SK-MEL-5 (cell line): ENCODE measurements around the gene VIP. TPM values are rescaled to one million over a fixed set of nuclear protein-coding genes. Genes with fewer than 3 reads are reported as not detected.
"Not testable (repeated sequence)": the region's sequence is repeated elsewhere in the genome, so short reads cannot be mapped to it uniquely, and the experiment has no call there.

ENCODE experiments used
- DNase-seq: peaks from one replicate; pipeline ENCODE4 v3.0.0-alpha.2; 2016; ENCODE audit warnings: low read depth, low spot score
- in situ Hi-C: cut with HindIII; loops from 2 replicates; pipeline ENCODE4 v1.10.0; 2016; ENCODE audit warnings: low sequenced_read_pairs, high pct_unique_total_duplicates, low pct_unique_long_range_greater_than_20kb
- polyA plus RNA-seq, 2 experiments: library from polyadenylated mRNA; depleted of rRNA; stranded (reverse); fragments of >200 nt; gene quantifications; 2 replicates each; pipeline ENCODE4 v1.2.3, GENCODE V29; 2015
- total RNA-seq: library from RNA; depleted of rRNA; stranded (reverse); fragments of >200 nt; shearing (Covaris generic); gene quantifications from 2 replicates; pipeline ENCODE4 v1.2.3, GENCODE V29; 2014; rRNA removed

VIP gene
- total RNA-seq, result 0.16 TPM in 1 of 2 replicates, not detected in the other
- polyA plus RNA-seq (2015; cell fraction: cytosol; rRNA removed), result 0.12 TPM in 1 of 2 replicates, not detected in the other
- not detected in 2 replicates for polyA plus RNA-seq (2015; cell fraction: nucleus; rRNA removed)

DNA sequence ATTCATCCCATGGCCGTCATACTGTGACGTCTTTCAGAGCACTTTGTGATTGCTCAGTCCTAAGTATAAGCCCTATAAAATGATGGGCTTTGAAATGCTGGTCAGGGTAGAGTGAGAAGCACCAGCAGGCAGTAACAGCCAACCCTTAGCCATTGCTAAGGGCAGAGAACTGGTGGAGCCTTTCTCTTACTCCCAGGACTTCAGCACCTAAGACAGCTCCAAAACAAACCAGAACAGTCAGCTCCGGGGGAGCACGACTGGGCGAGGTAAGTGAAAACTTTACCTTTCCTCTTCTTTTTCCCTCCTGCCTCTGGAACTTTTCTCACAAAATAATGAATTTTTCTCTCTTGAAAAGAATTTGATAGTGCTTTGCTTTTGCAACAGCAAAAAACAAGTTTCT lies at the start of gene VIP:
VIP (plus strand) TSS at position 104 of the 400 bp plus-strand sequence. CDS start 1,381 bp downstream, outside the sequence.
- DNase-seq, result peak; percentile 67
- in situ Hi-C loops, result no loop called here

DNA sequence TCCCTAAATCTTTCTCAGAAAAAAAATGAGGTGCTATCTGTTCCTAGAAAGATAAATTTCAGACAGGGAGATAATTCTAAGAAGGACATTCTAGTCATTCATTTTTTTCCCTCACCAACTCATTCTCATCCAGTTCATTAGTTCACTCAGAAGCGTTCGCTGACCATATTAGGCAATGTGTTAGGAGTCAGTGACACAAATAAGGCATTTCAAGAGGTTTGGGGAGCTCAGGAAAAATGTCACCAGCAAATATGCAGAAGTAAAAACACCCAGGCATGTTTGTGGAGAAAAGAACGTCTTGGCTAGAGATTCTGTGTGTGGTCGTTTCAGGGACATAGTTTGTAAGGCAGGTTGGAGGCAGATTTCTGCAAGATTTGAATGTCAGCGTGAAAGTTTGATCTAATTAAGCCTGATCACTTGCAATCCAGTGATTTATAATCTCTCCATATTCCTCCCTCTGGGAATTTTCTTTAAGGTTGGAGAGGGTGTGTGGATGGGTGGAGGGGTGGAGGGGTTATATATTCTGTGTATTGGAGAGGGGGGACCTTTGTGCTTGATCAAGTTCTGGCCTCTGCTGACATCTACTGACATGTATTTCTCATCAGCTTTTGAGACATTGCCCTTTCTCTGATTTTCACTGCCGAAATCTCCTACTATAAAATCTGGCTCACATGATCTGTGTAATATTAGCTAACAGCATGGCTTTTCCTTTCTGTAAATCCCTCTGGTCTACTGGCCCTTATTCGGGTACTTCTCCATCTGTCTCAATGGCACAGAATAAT lies 49.3 kb upstream of the VIP start:
- in situ Hi-C loops, result no loop called here
- DNase-seq, result peak; percentile 35

DNA sequence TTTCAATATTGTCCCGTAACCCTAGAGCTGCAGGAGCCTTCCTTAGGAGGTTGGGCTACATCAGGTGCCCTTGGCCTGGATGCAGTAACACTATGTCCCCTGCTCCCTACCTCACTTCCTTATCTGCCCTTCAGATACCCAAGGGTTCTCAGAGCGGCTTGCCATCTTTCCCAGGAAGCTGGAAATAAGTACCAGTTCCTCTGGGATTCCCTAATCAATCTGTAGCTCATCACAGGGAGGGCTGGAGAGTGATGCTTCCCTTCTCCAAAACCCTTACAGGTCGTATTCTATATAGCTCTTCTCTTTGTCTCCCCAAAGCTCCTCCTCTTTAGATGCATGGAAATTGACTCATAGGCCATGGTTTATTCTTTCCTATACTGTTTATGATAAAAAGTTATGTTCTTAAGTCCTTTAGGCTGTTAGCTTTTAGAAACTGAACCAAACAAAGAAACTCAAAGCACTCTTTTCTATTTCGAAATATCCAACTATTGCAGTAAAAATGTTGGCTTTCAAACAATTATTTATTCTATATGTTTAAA lies 48.7 kb upstream of the VIP start:
- in situ Hi-C loops, result no loop called here
- DNase-seq, result no peak

DNA sequence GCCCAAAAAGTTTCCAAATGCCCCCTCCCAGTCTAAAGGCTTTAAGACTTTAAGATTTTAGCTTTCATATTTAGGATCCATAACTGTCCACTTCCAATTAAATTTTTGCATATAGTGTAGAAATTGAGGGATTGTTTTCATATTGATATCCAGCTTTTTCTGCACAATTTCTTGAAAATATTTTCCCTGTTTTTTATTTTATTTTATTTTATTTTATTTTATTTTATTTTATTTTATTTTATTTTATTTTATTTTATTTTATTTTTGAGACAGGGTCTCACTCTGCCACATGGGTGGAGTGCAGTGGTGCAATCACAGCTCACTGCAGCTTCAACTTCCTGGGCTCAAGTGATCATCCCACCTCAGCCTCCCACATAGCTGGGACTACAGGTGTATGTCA lies 46.8 kb upstream of the VIP start:
- DNase-seq, in situ Hi-C loops: not testable (repeated sequence)

DNA sequence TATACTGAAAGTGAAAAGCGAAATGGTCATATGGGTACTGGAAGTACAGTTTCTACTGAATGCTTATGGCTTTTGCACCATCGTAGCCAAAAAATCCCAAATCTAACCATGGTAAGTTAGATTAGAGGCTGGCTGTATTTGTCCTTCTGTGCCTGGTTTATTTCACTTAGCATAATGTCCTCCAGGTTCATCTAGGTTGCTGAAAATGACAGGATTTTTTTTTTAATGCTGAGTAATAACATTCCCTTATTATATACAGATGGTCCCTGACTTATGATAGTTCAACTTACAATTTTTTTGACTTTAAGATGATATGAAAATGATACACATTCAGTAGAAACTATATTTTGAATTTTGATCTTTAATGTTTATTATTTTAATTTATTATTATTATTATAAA lies 45.3 kb upstream of the VIP start:
- in situ Hi-C loops, result no loop called here
- DNase-seq, result no peak

DNA sequence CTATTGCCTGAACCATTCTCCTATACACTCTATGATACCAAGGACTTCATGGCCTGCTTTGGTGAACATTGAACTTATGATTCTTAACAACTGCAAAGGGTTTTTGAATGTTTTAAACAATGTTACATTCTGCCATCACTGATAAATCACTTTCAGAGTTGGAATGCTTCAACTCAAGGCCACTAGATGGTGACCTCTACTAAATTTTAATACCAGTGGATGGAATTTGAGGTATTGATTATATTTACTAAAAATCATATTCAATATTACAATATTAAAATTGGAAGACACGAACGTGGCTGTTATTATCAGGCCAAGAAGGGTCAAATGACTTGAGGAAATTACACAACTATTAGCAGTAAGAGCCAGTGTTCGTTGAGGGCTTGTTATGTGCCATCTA lies 34.3 kb upstream of the VIP start:
- in situ Hi-C loops, result no loop called here

DNA sequence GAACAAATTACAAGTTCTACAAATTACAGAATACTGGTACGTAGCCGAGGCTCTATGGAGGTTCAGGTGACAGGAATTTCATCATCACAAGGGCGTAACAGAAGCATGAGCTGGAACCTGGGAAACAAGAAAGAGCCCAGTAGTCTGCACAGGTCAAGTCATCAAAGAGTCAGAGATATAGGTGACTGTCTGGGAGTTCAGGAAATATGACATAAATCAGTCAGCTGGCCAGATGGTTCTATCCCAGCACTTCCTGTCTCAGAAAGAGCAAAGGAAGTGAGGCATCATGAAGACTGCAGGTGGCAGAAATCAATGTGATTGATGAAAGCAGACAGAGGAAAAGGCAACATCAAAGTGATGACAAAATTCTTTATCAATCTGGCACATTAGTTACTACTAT lies 29.6 kb upstream of the VIP start:
- no peak for DNase-seq
- in situ Hi-C loops, result no loop called here

More for the DNA sequence above, 34.3 kb upstream of the VIP start:
- peak; percentile 21 for DNase-seq

DNA sequence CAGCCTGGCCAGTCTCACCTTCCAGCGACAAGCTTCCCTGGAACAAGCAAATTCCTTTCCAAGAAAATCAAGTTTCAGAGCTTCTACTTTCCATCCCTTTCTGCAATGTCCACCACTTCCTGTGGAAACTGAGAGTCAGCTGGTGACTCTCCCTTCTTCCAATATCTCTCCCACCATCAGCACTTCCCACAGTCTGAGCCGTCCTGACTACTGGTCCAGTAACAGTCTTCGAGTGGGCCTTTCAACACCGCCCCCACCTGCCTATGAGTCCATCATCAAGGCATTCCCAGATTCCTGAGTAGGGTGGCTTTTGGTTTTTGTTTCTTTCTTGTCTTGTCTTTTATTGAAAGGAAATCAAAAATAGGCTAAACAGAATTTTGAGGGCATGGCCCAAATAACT lies 28.6 kb upstream of the VIP start:
- in situ Hi-C loops, result no loop called here
- DNase-seq, result no peak

DNA sequence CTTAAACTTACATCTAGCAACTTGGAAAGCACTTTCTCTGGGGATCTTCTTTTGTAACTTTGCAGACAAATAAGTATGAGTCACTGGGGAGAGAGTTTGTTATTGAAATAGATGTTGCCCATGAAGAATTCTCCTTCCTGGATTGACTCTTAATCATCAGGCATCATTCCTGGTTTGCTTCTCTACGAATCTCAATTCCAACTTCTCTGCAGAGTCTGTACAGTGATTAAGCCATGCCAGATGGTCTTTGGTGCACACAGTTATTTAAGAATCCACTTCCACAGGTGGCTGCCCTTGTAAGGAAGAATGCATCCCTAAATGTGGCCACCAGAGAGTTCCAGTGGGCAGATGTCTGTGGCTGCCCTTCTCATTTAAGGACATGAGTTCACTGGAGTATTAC lies 27.2 kb upstream of the VIP start:
- in situ Hi-C loops, result no loop called here
- no peak for DNase-seq

DNA sequence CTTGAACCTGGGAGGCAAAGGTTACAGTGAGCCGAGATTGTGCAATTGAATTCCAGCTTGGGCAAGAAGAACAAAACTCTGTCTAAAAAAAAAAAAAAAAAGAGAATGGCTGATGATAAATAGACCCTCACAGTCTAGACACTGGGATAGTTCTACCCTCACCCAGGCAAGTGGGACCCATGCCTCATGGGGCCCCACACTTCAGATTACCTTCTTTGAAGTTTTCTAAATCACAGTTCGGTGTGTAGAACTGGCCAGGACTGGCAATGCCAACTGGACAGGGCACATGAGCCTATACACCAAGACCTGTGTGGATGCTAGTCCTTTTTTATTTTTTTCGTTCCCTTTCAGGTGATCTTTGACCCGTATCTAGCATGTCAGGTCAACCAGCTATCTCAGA lies 24.3 kb upstream of the VIP start:
- DNase-seq, result no peak
- in situ Hi-C loops, result no loop called here

DNA sequence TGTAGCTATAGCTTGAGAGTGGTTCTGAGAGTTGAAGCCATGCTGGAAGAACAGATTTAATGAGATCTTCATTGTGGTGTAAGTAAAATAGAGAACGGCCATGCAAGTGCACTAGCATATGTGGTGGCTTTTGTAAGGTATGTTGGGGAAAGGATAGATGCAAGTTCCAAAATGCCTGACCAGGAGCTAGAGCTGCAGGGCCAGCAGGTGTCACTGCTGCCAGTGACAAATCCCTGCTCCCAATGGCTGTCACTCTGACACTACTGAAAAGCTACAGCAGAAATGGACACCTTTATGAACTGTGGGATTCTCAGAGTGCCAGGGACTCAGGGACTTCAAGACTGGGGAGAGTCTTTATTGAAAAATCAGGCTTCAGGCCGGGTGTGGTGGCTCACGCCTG lies 23.1 kb upstream of the VIP start:
- no peak for DNase-seq
- in situ Hi-C loops, result no loop called here

DNA sequence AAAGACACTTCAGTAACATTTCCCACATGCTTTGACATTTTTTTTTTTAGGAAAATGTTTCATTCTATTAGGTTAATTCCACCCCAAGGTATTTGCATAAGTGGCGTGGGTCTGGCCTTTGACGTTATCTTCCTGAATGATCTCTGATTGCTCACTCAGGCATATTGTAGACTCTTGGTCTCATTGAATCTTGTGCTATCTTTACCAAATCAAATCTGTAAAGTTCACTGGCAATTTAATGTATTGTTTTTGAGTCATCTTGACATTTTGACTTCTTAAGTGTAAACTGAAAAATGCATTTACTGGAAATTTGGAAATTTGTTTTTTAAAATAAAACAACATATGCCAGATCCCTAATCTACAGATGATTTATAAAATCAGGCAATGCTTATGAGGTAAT lies 16.0 kb upstream of the VIP start:
- DNase-seq, result no peak
- in situ Hi-C loops, result no loop called here

DNA sequence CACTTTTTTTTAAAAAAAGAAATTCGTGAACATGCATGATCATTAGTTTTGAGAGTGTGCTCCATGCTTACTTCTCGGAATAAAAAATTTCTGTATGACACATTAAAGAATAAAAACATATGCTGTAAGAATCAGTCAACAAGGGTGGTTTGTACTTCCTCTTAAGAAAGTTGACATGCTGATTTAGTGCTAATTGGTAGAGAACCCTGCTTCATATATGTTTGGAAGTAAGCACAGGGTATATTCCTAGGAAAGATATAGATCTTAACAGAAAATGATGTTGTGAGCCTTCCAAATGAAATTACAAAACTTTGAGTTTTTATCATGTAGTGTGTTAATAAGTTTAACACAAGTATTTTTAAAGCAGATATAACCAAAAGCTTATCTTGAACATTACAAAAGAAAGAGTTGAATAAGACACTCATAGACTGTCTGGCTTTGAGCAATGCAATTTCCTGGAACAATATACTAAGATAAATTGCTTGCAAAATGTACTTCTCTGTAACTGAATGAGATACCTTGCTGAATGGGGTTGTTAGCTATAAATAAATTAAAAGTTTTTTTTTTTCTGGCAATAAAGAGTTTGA lies 13.8 kb upstream of the VIP start:
- in situ Hi-C loops, result no loop called here
- no peak for DNase-seq

DNA sequence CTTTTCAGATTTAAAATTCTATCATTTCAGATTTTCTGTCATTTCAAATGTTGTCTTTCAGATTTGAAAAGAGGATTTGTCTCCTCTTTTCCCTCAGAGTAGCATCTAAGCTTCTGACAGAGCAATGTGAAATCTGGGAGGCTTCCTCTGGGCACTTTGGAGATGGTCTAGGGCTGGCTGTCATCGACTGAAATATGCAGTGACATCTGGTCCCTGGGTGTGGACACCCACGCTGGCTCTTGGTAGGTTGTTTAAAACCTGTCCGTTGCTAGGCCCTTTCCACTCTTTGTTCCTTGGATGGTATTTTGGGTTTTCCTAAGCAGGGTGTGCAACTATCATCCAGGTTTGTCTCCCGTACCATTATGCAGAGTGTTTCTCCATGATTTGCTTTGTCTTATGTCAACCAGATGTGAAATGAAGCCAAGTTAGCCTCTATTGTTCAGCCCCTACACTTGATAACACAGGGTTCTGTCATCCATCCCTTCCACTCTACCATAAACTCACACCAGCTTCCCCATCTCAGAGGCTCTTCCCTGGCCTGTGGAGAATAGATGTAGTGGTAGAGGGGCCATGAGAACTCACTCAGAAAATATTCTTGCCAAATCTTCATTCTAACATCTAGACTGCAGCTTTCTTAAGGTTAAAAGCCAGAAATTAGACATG lies 5.0 kb upstream of the VIP start:
- in situ Hi-C loops, result no loop called here
- DNase-seq, result no peak

DNA sequence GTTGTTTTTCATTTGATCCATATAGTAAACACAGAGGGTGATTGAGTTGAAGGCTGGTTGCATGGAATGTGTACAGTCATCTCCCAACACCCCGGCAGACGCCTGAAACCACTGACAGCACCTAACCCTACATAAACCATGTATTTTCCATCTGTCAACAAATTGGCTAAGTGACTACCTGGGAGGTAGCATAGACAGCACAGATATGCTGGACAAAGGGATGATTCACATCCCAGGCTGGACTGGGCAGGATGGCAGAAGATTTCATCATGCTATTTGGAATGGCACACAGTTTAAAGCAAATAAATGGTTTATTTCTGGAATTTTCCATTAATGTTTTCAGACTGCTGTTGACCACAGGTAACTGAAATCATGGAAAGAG lies 4.4 kb upstream of the VIP start:
- DNase-seq, result no peak
- in situ Hi-C loops, result no loop called here

DNA sequence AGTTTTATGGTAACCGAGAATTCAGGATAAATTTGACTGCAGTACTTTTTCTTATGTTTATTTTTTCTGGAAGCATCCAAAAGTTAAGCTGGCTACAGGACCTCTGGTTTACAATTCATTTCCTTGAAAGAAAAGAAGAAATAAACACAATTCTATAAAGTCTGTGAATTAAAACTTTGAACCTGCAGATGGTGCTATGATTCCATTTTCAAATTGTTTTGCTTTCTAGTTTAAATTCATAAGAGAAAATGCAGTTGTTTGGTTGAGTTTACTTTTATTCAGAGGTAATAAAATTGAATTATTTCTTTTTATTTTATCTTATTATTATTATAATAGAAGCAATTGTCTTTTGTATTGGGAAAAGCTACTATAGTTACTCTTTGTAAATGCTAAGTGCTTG lies 1.8 kb upstream of the VIP start:
- DNase-seq, result peak; percentile 54
- in situ Hi-C loops, result no loop called here

DNA sequence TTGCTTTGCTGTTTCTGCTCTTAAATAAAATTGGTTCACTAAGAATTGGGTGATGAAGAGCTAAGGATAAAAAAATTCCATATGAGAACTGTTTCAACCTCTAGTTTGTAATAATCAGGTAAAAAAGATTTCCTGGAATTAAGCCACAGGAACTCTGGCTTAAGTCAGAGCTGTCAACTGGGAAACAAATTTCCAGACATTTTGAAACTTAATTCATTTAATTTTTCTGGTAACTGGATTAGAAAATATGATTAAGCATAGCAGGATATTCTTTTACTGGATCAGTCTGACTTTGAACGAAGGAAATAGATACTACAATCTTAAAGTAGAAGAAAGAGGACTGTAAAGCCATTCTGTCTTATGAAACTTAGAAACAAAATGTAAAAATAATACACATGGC lies 1.3 kb upstream of the VIP start:
- in situ Hi-C loops, result no loop called here

DNA sequence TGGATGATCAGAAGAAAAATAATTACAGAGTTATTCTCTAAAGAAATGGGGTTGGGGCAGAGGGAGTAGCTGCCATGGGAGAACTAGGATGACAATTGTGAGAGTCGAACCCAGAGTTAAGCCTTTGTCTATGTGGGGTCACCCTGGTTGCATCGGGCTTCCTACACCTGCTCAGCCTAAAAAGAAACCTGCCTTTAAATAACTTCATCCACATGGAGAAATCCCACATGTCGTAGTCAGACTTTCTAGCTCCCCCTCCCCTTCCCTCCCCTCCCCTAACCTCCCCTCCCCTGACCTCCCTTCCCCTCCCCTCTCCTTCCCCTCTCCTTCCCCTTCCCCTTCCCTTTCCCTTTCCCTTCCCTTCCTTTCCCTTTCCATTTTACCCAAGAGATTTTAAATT lies 14.7 kb downstream of the VIP start:
- in situ Hi-C loops, result no loop called here

More for the DNA sequence above, 1.3 kb upstream of the VIP start:
- no peak for DNase-seq

More for the DNA sequence above, 14.7 kb downstream of the VIP start:
- no peak for DNase-seq
